ENCODE data around the gene SORCS2. TPM values are rescaled to one million over a fixed set of nuclear protein-coding genes. Genes with fewer than 3 reads are reported as not detected.

The SORCS2 gene
- total RNA-seq, 1 donor from 2014 or later: not detected

- no peaks in the 10 kb centered on the region for H3K36me3 Mint-ChIP-seq (ENCODE audit: low read depth)
- H3K4me3 Mint-ChIP-seq: no peak overlapping the region
- ATAC-seq (ENCODE audit: low read depth) (no peak), DNase-seq (no peak)
- no peak overlapping the region for H3K27ac Mint-ChIP-seq
- no peak for TF ChIP-seq CTCF (IDR thresholded peaks at IDR 0.05)
- intact Hi-C loops (cut with micrococcal nuclease): no loop called here
- CTCF ChIA-PET: no interaction called here
- H3K27me3 Mint-ChIP-seq: no peaks in the 10 kb centered on the region
- POLR2A ChIA-PET: no interaction called here
- H3K9me3 Mint-ChIP-seq: no peaks in the 10 kb centered on the region
- H3K4me1 Mint-ChIP-seq: no peaks in the 10 kb centered on the region
Measured at GRCh38 chr4:7393601-7394575, 201.6 kb downstream of the SORCS2 start.

- no peaks in the 10 kb centered on the region for H3K9me3 Mint-ChIP-seq
- ATAC-seq (ENCODE audit: low read depth): no peak
- intact Hi-C loops (cut with micrococcal nuclease): no loop called here
- H3K4me1 Mint-ChIP-seq: no peaks in the 10 kb centered on the region
- ChIA-PET POLR2A (no interaction called here), CTCF (no interaction called here)
- H3K27ac Mint-ChIP-seq: no peak overlapping the region
- H3K27me3 Mint-ChIP-seq: no peaks in the 10 kb centered on the region
- DNase-seq: no peak
- H3K36me3 Mint-ChIP-seq (ENCODE audit: low read depth): no peaks in the 10 kb centered on the region
- no peak overlapping the region for H3K4me3 Mint-ChIP-seq
- TF ChIP-seq CTCF (IDR thresholded peaks at IDR 0.05): no peak
Measured at GRCh38 chr4:7394681-7395451, 202.5 kb downstream of the SORCS2 start.

- no peak for TF ChIP-seq CTCF (IDR thresholded peaks at IDR 0.05)
- intact Hi-C loops (cut with micrococcal nuclease): no loop called here
- ATAC-seq (ENCODE audit: low read depth) (no peak), DNase-seq (no peak)
- CTCF ChIA-PET: no interaction called here
- no peak overlapping the region for H3K27ac Mint-ChIP-seq
- no peaks in the 10 kb centered on the region for H3K27me3 Mint-ChIP-seq
- POLR2A ChIA-PET: no interaction called here
- peaks cover 2% of the 10 kb centered on the region for H3K9me3 Mint-ChIP-seq
- H3K36me3 Mint-ChIP-seq (ENCODE audit: low read depth): no peaks in the 10 kb centered on the region
- H3K4me3 Mint-ChIP-seq: no peak overlapping the region
- no peaks in the 10 kb centered on the region for H3K4me1 Mint-ChIP-seq
Measured at GRCh38 chr4:7395645-7396044, 203.3 kb downstream of the SORCS2 start.

- intact Hi-C loops (cut with micrococcal nuclease): no loop called here
- H3K9me3 Mint-ChIP-seq: peaks cover 5% of the 10 kb centered on the region
- H3K27me3 Mint-ChIP-seq: no peaks in the 10 kb centered on the region
- ChIA-PET POLR2A (no interaction called here), CTCF (no interaction called here)
- no peaks in the 10 kb centered on the region for H3K4me1 Mint-ChIP-seq
- ATAC-seq (ENCODE audit: low read depth) (no peak), DNase-seq (no peak)
- no peaks in the 10 kb centered on the region for H3K36me3 Mint-ChIP-seq (ENCODE audit: low read depth)
- H3K27ac Mint-ChIP-seq: no peak overlapping the region
- TF ChIP-seq CTCF (IDR thresholded peaks at IDR 0.05): no peak
- H3K4me3 Mint-ChIP-seq: no peak overlapping the region
Measured at GRCh38 chr4:7396186-7396910, 204.0 kb downstream of the SORCS2 start.

Measured in activated B cell treated with CpG ODN at 0.5 μM for 24 hours (primary cell).